HG03571 (cell line): ENCODE data around the gene CORT.
"Not testable (repeated sequence)": the region's sequence is repeated elsewhere in the genome, so short reads cannot be mapped to it uniquely, and the experiment has no call there.

ENCODE experiments used
- ATAC-seq: cut with Tn5 transposase; IDR thresholded peaks from one replicate; pipeline ENCODE4 v1.9.1; 2021; ENCODE audit not compliant: unreplicated experiment

The CORT gene

GRCh38 chr1:10474309-10474612, 24.4 kb downstream of the CORT start:
- ATAC-seq: not testable (repeated sequence)

GRCh38 chr1:10474613-10475507, 25.0 kb downstream of the CORT start, which contains the start of gene PEX14:
TSS of gene PEX14 (plus strand) at chr1:10474950. CDS start at chr1:10474967, 17 bp downstream.
- peak; percentile 59 for ATAC-seq

GRCh38 chr1:10475510-10475909, 25.7 kb downstream of the CORT start:
- no peak for ATAC-seq

GRCh38 chr1:10479296-10479695, 29.5 kb downstream of the CORT start:
- no peak for ATAC-seq

GRCh38 chr1:10480614-10481013, 30.8 kb downstream of the CORT start:
- no peak for ATAC-seq

GRCh38 chr1:10484521-10484920, 34.7 kb downstream of the CORT start:
- ATAC-seq: no peak

GRCh38 chr1:10489291-10490055, 39.6 kb downstream of the CORT start:
- ATAC-seq: no peak

- no peak for ATAC-seq
Observed at GRCh38 chr1:10490286-10490970, 40.6 kb downstream of the CORT start.

- ATAC-seq: no peak
Observed at GRCh38 chr1:10494418-10494753, 44.6 kb downstream of the CORT start.

- ATAC-seq: peak; percentile 52
Observed at GRCh38 chr1:10494754-10495474, 45.1 kb downstream of the CORT start.

- ATAC-seq: no peak
Observed at GRCh38 chr1:10495475-10495817, 45.6 kb downstream of the CORT start.

GRCh38 chr1:10495952-10496351, 46.1 kb downstream of the CORT start:
- ATAC-seq: no peak

GRCh38 chr1:10497109-10497508, 47.3 kb downstream of the CORT start:
- no peak for ATAC-seq

- no peak for ATAC-seq
Observed at GRCh38 chr1:10498231-10498630, 48.4 kb downstream of the CORT start.
